NCI-H446 treated with DMSO at 0.1 percent for 48 hours (cell line): ENCODE results near the gene FASTKD1.

Source experiments
- DNase-seq: peaks from one replicate; lab custom pipeline; 2025; lab: John Stamatoyannopoulos, UW

FASTKD1 gene

DNA sequence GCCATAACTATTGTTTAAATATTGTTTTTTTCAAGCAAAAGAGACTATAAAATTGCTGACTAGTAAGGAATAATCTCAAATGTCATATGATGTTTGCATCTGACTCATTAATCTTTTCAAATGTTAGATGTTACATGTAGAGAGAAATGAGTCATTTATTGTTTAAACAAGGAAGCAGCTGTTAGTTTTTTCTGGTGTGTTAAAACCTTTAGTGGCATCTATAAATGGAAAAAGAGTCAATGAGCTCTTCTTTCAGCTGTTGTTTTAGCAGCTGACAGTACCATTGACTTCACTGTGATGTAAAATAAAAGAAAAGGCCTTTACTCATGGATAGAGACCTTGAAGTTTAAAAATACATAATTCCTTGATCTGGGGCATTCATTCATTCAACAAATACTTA is 66.0 kb downstream of the FASTKD1 start:
- DNase-seq: peak; percentile 87

DNA sequence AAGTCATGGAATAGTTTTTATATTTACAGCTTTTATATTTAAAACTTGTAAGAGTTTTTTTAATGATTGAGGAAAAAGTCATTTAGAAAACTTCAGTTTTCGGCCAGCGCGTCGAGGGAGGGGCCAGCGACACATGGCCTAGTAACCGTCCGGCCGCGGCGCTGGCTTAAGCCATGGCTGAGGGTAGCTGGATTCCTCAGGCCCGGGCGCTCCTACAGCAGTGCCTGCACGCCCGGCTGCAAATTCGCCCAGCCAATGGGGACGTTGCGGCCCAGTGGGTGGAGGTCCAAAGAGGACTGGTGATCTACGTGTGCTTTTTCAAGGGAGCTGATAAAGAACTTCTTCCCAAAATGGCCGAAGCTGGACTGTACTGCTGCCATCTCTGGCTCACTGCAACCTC is 69.0 kb downstream of the FASTKD1 start:
- DNase-seq: no peak

DNA sequence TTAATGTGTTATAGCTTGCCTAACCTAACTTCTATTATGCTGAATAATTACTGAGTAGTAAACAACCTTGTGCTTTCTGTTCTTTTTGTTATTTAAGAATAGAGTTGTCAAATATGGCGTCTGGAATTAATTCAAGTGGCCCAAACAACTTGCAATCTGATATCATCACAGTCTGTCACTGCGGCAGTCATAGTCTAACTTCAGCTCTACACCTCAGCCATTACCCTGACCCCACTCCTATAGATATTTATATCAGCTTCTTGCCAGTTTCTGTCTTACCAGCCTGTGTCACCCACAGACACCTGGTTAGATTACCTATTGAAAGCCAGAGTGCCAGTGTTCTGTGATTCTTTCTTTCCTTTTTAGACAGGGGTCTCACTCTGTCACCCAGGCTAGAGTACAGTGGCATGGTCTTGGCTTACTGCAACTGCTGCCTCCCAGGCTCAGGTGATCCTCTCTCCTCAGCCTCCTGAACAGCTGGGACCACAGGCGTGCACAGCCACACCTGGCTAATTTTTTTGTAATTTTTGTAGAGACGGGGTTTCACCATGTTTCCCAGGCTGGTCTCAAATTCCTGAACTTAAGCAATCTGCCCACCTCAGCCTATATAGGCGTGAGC is 78.2 kb downstream of the FASTKD1 start:
- DNase-seq: no peak

DNA sequence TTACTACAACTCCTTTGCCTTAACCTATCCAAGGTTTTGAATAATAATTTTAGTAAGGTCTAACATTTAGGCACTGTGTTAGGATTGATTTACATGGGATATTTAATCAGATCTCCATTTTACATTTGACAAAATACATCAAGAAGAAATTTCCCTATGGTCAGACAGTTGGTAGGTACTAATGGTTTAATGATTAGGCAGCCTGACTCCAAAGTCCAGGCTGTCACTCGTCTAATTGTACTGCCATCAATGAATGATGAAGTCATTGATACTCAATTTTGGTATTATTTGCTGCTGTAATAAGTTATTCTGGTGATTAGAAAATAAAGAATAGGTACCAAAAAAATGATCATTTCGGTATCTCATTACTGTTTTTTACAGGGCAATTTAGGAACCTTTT is 80.3 kb downstream of the FASTKD1 start:
- DNase-seq: no peak

DNA sequence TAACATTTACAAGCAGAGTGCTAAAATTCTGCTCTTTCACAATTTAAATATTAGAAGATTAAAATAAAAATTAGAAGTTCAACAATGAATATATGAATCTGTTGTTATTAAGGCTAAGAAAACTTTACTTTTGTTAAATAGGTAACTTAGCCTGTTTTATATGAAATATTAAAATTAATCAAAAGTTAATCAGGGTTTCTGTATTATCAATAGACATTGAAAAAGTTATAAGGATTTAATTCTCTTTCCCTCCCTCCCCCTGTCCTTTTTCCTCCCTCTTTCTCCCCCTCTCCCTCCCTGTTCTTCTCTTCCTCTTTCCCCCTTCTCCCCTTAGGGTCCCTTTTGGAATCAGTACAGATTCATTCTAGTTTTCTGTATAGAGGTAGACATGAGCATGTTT is 82.3 kb downstream of the FASTKD1 start:
- no peak for DNase-seq

- DNase-seq: no peak
Measured at GRCh38 chr2:169490834-169491233, 82.8 kb downstream of the FASTKD1 start.

GRCh38 chr2:169486487-169486886 is 87.2 kb downstream of the FASTKD1 start:
- no peak for DNase-seq

GRCh38 chr2:169485650-169486138 is 88.0 kb downstream of the FASTKD1 start:
- DNase-seq: no peak

DNA sequence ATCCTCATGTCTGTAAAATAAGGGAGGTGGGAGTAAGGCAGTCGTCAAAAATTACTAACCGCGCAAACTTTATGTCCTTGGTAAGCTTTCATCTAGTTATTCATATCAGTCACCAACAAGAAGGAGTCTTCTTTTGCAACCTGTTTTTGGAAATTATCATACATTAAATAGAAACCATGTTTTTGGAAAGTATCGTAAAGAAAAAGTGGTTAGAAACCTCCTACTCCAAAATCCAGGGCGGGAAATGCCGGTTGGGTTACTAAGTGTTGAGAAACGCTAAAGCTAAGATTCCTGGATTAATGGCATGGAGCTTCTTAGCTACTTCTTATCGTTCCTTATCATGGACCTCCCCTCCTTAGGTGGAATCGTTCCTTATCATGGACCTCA is 93.6 kb downstream of the FASTKD1 start:
- no peak for DNase-seq
